Stimulated activated CD4-positive, alpha-beta T cell treated with anti-CD3 and anti-CD28 coated beads, Interleukin-1b, Interleukin-23, amount 100 ng/mL, for 1 hour (primary cell): ENCODE data around the gene C5AR2.
A peak's percentile ranks its signal among the peaks of the same experiment; 100 is the strongest.
"Not testable (repeated sequence)": the region's sequence is repeated elsewhere in the genome, so short reads cannot be mapped to it uniquely, and the experiment has no call there.

Experiments used
- DNase-seq, 2 donors: peaks; one replicate each; pipeline ENCODE4 v3.0.0-alpha.2; 2020; ENCODE audit warnings: low read depth in 2 of 2

Gene C5AR2

GRCh38 chr19:47323409-47323808, 8.6 kb upstream of the C5AR2 start:
- DNase-seq, result no peak

GRCh38 chr19:47323872-47324271, 8.1 kb upstream of the C5AR2 start:
- no peak for DNase-seq

DNA sequence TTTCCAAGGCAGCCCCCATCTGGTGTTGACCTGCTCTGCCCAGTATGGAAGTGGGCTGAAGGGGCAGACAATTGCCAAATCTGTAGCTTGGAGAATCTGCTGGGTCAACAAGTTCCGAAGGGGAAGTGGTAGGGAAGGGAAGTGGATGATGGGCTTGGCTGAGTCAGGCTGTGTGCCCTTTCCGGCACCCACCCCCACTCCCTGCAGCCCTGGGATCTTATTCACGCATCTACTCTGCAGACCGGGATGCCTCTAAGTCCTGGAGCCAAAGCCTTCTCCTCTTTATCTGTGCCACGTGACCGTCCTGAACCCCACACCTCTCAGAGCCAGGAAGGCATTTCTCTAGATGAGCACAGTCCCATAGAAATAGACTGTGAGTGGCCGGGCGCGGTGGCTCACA, 7.5 kb upstream of the C5AR2 start:
- no peak for DNase-seq

DNA sequence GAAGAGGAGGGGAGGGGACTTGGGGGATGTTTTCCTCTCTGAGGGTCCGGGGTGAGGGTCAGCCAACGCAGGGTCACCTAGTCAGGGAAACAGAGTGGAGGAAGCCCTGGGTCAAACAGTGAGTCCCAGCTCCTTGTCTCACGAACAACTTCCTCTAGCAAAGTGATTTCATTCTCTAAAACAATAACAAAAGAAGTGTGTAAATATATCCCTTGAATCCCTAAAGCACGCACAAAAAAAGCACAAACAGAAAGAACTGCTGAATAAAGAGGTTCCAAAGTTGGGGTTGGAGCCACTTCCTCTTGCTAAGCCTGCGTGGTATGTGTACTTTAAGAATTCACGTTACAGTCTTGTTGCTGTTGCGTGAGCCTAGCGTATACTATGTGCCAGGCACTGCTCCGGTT, 1.5 kb upstream of the C5AR2 start:
- no peak for DNase-seq

DNA sequence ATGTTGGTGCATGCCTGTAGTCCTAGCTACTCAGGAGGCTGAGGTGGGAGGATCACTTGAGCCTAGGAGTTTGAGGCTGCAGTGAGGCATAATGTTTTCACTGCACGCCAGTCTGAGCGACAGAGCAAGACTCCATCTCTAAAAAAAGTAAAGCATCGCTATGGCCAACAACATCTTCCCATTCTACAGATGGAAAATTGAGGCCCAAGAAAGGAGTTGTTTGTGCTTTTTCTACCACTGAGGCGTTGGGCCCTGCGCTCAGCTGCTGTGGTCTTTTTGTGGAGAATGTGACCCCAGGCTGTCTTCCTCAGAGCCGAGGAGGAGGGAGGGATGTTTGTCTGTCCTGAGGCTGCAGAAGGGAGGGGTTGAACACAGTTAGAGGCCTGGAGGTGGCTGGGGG, 485 bp upstream of the C5AR2 start:
- DNase-seq, result no peak

DNA sequence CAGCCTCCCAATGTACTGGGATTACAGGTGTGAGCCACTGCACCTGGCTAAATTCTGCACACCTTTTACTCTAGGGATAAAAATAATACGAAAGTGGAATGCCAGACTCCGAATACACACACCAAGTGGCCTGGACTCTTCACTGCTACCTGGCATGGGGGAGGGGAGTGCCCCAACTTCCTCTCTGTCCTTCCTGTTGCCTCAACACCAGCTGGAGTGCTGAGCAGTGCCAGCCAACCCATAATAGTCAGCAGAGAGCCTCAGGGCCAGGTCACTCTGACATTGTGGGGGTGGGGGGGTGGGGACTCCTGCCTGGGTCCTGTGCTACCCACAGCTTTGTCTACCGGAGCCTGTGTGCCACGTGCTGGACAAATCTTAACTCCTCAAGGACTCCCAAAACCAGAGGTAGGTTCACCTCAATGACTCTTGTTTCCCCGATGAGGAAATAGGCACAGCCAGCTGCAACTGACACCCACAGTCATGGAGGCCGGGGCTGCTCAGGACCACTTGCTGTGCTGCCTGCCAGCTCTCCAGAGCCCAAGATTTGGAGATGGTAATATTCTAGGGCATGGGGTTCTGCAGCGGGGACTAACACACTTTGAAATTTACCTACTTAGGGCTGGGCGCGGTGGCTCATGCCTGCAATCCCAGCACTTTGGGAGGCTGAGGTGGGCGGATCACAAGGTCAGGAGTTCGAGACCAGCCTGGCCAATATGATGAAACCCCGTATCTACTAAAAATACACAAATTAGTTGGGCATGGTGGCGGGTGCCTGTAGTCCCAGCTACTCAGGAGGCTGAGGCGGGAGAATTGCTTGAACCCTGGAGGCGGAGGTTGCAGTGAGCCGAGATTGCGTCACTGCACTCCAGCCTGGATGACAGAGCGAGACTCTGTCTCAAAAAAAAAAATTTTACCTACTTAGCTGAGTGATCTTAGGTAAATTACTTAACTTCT, 5.1 kb downstream of the C5AR2 start:
- not testable (repeated sequence) for DNase-seq

DNA sequence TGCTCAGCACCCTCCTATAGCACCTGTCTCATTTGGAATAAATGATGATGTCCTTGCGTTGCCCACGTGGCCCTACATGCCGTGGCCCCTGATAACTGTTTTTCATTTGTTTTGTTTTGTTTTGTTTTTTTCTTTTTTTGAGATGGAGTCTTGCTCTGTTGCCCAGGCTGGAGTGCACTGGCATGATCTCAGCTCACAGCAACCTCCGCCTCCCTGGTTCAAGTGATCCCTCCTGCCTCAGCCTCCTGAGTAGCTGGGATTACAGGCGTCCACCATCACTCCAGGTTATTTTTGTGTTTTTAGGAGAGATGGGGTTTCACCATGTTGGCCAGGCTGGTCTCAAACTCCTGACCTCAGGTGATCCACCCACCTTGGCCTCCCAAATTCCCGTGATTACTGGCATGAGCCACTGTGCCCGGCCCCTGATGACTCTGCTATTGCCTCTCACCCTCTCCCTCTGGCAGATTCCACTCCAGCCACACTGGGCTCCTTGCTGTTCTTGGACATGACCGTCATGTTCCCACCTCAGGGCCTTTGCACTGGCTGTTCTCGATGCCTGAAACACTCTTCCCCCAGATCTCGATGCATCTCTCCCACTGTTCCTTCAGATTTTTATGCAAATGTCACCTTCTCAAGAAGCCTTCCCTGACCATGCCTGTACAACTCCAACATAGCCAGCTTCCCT, 7.4 kb downstream of the C5AR2 start:
- no peak for DNase-seq

DNA sequence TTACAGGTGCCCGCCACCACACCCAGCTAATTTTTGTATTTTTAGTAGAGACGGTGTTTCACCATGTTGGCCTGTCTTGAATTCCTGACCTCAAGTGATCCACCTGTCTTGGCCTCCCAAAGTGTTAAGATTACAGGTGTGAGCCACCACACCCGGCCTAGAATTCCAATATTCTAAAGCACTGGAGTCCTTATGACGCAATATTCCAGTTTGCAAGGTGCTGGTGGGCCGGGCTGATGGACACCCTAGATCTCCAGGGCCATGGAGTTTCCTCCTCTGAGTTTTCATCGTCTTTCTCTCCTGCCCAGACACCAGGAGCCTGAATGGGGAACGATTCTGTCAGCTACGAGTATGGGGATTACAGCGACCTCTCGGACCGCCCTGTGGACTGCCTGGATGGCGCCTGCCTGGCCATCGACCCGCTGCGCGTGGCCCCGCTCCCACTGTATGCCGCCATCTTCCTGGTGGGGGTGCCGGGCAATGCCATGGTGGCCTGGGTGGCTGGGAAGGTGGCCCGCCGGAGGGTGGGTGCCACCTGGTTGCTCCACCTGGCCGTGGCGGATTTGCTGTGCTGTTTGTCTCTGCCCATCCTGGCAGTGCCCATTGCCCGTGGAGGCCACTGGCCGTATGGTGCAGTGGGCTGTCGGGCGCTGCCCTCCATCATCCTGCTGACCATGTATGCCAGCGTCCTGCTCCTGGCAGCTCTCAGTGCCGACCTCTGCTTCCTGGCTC, 8.7 kb downstream of the C5AR2 start:
- no peak for DNase-seq

DNA sequence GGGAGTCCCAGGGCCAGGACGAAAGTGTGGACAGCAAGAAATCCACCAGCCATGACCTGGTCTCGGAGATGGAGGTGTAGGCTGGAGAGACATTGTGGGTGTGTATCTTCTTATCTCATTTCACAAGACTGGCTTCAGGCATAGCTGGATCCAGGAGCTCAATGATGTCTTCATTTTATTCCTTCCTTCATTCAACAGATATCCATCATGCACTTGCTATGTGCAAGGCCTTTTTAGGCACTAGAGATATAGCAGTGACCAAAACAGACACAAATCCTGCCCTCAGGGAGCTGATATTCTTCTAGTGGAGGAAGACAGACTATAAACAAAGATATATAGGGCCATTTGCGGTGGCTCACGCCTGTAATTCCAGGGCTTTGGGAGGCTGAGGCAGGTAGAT, 9.8 kb downstream of the C5AR2 start:
- no peak for DNase-seq

DNA sequence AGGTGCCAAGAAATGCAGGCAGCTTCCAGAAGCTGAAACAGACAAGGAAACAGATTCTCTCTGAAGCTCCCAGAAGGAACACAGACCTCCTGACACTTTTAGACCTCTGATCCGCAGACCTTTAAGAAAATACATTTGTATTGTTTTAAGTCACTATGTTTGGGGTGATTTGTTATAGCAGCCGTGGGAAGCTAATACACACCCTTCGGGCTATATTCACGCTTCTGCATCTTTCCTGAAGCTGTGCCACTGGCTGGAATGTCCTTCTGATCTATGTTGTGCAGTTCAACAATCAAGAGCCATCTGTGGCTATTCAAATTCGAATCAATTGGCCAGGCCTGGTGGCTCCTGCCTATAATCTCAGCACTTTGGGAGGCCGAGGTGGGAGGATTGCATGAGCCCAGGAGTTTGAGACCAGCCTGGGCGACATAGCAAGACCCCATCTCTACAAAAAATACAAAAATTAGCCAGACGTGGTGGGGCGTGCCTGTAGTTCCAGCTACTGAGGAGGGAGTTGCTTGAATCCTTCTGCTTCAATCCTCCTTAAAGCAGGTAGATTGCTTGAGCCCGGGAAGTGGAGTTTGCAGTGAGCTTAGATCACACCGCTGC, 11.3 kb downstream of the C5AR2 start:
- DNase-seq, result no peak

DNA sequence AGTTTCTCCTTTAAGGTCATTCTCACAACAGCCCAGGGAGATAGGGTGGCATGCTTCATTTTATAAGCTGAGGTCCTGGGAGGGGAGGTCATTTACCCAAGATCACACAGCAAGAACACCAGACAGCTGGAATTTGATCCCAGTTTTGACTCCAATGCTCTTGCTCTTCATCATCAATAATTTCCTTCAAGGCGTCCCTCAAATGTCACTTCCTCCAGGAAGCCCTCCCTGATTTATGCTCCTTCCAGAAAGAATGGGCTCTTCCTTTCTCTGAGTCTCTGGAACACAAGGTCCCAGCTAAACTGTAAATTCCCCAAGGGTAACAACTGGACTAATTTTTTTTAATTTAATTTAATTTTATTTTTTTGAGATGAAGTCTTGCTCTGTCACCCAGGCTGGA, 12.4 kb downstream of the C5AR2 start:
- DNase-seq, result no peak

GRCh38 chr19:47346024-47346423, 14.0 kb downstream of the C5AR2 start:
- not testable (repeated sequence) for DNase-seq

DNA sequence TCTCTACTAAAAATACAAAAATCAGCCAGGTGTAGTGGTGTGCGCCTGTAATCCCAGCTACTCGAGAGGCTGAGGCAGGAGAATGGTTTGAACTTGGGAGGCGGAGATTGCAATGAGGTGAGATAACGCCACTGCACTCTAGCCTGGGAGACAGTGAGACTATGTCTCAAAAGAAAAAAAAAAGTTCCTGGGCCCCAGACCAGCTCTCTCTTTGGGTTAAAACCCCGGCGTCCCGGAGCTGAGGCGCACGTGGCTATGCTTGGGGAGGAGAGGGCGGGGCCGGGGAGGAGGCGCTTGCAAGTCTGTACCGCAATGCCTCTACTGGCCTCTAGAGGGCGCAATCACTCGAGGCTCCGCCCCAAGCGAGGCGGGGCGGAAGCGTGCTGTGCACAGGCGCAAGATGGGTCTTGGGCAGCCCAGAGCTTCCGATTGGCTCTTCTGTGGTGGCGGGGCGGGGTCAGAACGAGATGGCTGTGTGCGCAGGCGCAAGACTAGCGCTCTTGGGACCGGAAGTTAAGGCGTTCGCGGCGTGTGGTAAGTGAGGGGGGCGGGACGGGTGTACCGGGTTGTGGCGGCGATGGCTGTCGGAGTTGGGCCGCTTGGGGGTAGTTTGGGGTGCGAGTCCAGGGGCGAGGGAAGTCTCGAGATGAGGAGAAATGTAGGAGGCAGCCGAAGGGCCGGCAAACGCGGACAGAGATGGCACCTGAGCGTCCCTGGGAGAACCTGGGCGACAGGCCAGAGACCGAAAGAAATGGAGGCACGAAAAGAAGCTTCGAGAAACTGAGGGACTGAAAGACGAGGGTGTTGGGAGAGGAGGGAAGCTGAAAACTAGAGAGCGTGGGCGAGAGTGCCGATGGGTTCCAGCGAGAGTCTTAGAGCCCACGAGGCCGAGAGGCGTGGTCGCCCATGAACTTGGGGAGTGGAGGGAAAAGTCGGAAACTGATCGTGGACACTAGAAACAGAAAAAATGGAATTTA, 17.1 kb downstream of the C5AR2 start, which contains the start of gene DHX34:
Gene DHX34 (plus strand): TSS at position 497 of the 977 bp plus-strand sequence. CDS start 3,716 bp downstream, outside the sequence.
- DNase-seq, result peak; percentile 97 to 98

DNA sequence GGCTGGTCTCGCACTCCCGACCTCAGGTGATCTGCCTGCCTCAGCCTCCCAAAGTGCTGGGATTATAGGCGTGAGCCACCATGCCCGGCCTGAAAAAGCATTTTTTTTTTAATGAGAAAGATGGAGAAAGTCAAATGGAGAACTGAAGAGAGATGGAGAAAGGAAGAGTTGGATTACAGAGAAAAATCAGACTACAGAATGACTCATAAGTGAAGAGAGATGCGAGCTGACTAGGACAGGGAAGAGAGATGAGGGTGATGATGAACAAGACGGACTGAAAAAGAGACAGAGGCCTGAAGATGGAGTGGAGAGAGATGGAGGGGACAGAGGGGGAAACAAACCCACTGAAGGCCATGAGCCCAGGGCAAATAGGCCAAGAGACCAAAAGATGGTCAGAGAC, 18.7 kb downstream of the C5AR2 start:
- DNase-seq, result no peak

- DNase-seq, result no peak
Observed at GRCh38 chr19:47351548-47351947, 19.6 kb downstream of the C5AR2 start.

DNA sequence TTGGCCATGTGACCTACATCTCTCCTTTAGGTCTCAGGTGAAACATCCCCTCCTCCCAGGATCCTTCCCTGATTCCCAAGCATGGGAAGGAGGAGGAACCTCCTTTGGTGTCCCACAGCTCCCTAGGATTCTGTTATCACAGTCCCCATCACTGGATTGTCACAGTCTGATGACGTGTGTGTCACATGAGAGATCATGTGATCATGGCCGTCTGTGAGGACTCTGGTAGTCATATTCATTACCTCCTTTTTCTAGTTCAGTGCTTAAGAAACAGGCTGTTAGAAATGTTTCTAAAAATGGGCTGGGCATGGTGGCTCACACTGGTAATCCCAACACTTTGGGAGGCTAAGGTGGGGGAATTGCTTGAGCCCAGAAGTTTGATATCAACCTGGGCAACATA, 20.1 kb downstream of the C5AR2 start:
- DNase-seq, result no peak

DNA sequence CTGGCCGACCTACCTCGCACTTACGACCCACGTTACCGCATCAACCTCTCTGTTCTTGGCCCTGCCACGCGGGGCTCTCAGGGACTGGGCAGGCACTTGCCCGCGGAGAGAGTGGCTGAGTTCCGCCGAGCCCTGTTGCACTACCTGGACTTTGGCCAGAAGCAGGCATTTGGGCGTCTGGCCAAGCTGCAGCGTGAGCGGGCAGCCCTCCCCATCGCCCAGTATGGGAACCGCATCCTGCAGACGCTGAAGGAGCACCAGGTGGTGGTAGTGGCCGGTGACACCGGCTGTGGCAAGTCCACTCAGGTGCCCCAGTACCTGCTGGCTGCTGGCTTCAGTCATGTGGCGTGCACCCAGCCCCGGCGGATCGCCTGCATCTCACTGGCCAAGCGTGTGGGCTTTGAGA, 21.3 kb downstream of the C5AR2 start:
- DNase-seq, result no peak

DNA sequence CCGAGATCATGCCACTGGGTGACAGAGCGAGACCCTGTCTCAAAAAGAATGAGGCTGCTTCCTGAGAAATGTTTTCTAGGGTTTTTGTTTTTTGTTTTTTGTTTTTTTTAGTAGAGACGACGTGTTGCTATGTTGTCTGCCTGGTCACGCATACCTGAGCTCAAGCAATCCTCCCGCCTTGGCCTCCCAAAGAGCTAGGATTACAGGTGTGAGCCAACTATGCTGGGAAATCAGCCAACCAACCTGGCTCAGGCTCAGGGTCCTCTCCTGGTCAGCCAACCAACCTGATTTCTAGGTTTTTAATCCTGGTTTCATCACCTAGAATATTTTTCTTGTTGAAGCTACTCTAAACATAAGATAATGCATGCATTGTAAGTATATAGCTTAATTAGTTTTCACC, 24.9 kb downstream of the C5AR2 start:
- no peak for DNase-seq

GRCh38 chr19:47357788-47358680, 26.1 kb downstream of the C5AR2 start:
- no peak for DNase-seq

- DNase-seq, result no peak
Observed at GRCh38 chr19:47358936-47359335, 27.0 kb downstream of the C5AR2 start.
